Measurements from ENCODE around the gene PIP4K2C.

PIP4K2C gene

DNA sequence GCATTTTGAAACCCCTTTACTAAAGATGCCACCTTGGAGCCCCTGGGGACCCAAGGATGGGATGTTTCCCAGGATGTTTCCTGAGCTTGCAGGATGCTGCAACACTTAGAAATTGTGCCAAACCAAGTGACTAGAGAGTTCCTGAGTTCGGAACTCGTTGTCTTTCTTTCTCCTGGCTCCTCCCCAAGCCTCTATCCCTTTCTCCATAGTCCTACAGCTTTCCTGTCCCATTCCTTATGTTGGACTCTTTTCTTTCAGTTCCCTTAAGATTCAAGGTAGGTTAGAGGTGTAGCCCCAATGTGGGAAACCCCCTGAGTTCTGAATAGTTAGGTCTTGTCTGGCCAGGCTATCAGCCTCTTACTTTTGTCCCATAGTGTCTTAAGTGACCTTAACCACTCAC lies 42.5 kb upstream of the PIP4K2C start:
- peaks cover 34 to 46% (median 40%) of the 10 kb centered on the region in 10 experiments for H3K4me1 ChIP-seq
- H4K20me1 ChIP-seq = peaks cover 0 to 16% (median 7%) of the 10 kb centered on the region in 11 experiments; a peak in 9 of 22 replicates
- H3K4me3 ChIP-seq = no peak overlapping the region
- no peak overlapping the region for H3K9ac ChIP-seq
- peaks cover 43 to 57% (median 47%) of the 10 kb centered on the region in 11 experiments for H3K27me3 ChIP-seq
- H3K9me3 ChIP-seq (replicated peaks in 1 of 11) = no peaks in the 10 kb centered on the region
- H3K27ac ChIP-seq = no peak overlapping the region
- no peak overlapping the region for H3K4me2 ChIP-seq
- no peak for TF ChIP-seq Cebpa-rat (IDR thresholded peaks at IDR 0.05)
- H3K36me3 ChIP-seq = peaks cover 0 to 12% (median 0%) of the 10 kb centered on the region in 11 experiments; a peak in 4 of 22 replicates

DNA sequence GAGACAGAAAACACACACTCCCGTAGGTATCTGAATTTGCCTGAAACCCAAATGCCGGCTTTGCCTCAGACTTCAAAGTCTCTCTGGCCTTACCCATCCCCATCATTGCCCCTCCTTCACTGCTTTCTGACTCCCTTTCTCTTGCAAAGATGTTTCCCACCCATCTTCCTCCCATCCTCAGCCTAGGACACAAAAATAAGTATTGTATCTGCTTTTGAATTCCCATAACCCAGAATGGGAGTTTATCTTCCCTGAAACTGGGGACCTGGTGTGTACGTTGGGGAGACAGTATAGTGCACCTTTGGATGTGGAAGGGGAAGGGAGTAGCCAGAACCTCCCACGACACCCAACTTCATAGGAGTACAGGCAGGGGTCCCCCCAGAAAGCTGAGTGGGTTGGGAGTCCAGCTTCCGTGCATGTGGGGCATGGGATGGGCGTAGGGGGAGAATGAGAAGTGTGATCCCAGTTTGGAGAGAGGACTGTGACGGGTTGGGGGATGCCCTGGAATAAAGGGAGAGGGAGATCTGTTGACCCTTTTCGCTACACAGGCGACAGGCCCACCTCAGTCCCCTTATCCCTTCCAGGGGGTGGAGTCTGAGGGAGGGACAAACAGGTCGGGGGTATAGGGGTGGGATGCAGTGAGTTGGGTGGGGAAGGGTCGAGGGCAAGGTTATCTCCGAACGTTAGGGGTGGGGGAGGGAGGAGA lies 41.6 kb upstream of the PIP4K2C start:
- H3K4me3 ChIP-seq = no peak overlapping the region
- H3K4me2 ChIP-seq = no peak overlapping the region

DNA sequence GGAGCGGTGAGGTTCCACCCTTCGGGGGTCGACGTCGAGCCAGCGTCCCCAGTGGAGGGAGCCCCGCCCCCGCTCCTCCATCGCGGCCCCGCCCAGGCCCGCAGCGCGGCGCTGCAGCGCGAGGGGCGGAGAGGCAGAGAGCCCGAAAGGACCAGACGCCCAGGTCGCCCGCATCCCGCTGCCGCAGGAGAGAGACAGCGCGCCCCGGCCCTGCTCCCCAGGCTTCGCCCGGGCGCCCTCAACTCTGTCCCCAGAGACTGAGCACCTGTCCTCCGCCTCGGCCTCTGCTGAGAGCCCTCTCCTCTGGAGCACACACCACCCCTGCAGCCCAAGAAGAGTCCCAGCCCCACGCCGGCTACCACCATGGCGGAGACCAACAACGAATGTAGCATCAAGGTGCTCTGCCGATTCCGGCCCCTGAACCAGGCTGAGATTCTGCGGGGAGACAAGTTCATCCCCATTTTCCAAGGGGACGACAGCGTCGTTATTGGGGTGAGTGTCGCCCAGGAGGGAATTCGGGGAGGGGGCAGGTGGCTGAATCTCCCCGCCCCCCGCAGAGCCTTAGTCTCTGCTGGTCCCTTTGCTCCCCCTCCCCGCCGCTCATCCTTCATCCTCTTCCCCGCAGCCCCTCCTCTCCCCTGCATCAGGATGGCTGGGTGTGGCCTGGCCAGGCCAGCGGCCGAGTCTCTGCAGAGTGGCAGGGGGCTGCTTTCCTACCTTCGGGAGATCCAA lies 40.9 kb upstream of the PIP4K2C start, which contains the start of gene KIF5A:
Gene KIF5A, plus strand, starts transcription at position 136 of the 732 bp plus-strand sequence. Its CDS starts 228 bp downstream, at position 364.
- Histone ChIP-seq H3K36me3 (peaks cover 0 to 7% (median 0%) of the 10 kb centered on the region in 11 experiments; a peak in 3 of 22 replicates), H3K4me2 (no peak within 1 kb of the TSS; a peak in 1 of 22 replicates), H3K27me3 (peaks cover 43 to 57% (median 47%) of the 10 kb centered on the region in 11 experiments), H3K4me3 (no peak within 1 kb of the TSS), H3K4me1 (peaks cover 18 to 36% (median 32%) of the 10 kb centered on the region in 10 experiments), H3K9ac (no peak within 1 kb of the TSS), H3K9me3 (replicated peaks in 1 of 11) (no peaks in the 10 kb centered on the region), H3K27ac (no peak within 1 kb of the TSS), H4K20me1 (peaks cover 0 to 7% (median 0%) of the 10 kb centered on the region in 11 experiments; a peak in 5 of 22 replicates)
- no peak for TF ChIP-seq Cebpa-rat (IDR thresholded peaks at IDR 0.05)

More for the DNA sequence above, 41.6 kb upstream of the PIP4K2C start:
- Histone ChIP-seq H3K36me3 (peaks cover 0 to 12% (median 0%) of the 10 kb centered on the region in 11 experiments; a peak in 4 of 22 replicates), H3K4me1 (peaks cover 25 to 43% (median 39%) of the 10 kb centered on the region in 10 experiments), H3K27ac (no peak overlapping the region), H4K20me1 (peaks cover 0 to 12% (median 0%) of the 10 kb centered on the region in 11 experiments; a peak in 6 of 22 replicates), H3K9ac (no peak overlapping the region), H3K9me3 (replicated peaks in 1 of 11) (no peaks in the 10 kb centered on the region), H3K27me3 (peaks cover 43 to 57% (median 47%) of the 10 kb centered on the region in 11 experiments)
- TF ChIP-seq Cebpa-rat (IDR thresholded peaks at IDR 0.05) = no peak

DNA sequence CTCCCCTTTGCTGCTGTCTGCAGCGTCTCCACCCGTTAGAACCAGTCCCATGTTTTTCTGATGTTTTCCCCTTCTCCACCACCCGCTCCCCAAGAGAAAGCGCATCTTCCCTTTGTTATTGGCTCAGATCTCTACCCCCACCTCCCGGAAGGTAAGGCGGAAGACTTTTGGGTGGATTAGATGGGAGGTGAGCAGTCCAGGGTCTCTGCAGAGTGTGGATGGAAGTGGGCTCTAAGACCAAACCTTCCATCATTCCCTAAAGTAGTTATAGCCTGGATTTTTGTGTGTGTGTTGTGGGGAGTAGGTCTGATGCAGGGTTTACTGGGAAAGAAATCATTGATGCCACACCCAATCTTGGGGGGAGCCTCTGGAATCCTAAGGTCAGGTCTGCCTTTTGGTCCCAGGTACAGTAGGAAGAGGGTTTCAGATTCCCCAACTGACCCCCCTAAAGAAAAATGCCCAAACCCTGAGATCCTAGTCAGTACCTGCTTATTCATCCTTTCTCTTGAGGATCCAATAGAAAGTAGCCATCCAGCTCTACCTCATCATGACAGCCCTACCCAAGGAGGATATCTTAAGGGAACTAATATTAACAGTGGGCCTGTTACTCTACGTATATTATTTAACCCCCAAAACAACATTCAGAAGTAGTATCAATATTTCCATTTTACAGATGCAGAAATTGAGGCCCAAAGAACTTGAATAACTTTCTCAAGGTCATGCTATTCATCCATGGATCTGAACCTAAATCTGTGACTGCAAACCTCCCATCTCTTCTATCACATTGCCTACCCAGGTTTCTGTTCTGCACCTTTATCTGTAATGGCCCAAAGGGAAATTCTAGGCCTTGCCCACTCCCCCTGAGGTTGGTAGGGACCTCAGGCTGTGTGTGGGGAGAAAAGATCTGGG lies 40.1 kb upstream of the PIP4K2C start:
- no peak overlapping the region for H3K9ac ChIP-seq
- TF ChIP-seq Cebpa-rat (IDR thresholded peaks at IDR 0.05) = no peak
- H3K27ac ChIP-seq = no peak overlapping the region
- H3K4me3 ChIP-seq = no peak overlapping the region
- H3K9me3 ChIP-seq (replicated peaks in 1 of 11) = no peaks in the 10 kb centered on the region
- H3K4me1 ChIP-seq = peaks cover 10 to 28% (median 24%) of the 10 kb centered on the region in 10 experiments
- H3K36me3 ChIP-seq = no peaks in the 10 kb centered on the region
- H4K20me1 ChIP-seq = no peaks in the 10 kb centered on the region; a peak in 4 of 22 replicates
- peaks cover 43 to 57% (median 47%) of the 10 kb centered on the region in 11 experiments for H3K27me3 ChIP-seq
- H3K4me2 ChIP-seq = no peak overlapping the region

DNA sequence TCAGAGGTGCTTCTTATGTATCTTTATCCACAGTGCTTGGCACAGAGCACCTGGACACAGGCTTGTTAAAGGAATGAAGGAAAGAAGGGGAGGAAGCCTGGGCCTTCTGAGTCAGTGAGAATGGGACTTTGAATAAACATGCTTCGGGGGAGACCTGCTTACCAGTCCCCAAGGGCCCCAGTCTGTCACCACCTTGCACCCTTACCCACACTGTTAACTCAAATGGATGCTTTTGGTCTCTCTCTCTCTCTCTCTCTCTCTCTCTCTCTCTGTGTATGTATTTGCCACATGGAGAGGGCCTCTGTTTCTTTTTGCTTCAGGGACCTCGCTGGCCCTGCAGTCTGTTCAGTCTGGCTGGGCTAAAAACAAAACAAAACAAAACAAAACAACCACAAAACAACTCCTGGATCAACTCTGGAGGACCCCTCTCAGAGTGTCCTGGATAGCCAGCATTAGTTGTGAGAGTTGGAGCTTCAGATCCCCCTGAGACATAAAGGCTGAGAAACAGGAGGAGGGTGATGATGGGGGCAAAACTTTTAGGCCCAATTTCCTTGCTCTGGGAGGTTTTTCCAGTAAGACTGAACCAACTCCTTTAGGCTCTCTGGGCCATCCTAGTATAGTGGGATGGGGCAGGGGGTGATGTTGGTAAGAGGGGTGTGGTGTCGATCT lies 39.2 kb upstream of the PIP4K2C start:
- Histone ChIP-seq H3K9me3 (replicated peaks in 1 of 11) (no peaks in the 10 kb centered on the region), H4K20me1 (no peaks in the 10 kb centered on the region; a peak in 1 of 22 replicates), H3K4me2 (no peak overlapping the region), H3K27ac (no peak overlapping the region), H3K36me3 (no peaks in the 10 kb centered on the region), H3K4me3 (no peak overlapping the region), H3K9ac (no peak overlapping the region), H3K4me1 (peaks cover 4 to 22% (median 17%) of the 10 kb centered on the region in 10 experiments; a peak in 18 of 20 replicates), H3K27me3 (peaks cover 43 to 57% (median 47%) of the 10 kb centered on the region in 11 experiments)
- no peak for TF ChIP-seq Cebpa-rat (IDR thresholded peaks at IDR 0.05)

DNA sequence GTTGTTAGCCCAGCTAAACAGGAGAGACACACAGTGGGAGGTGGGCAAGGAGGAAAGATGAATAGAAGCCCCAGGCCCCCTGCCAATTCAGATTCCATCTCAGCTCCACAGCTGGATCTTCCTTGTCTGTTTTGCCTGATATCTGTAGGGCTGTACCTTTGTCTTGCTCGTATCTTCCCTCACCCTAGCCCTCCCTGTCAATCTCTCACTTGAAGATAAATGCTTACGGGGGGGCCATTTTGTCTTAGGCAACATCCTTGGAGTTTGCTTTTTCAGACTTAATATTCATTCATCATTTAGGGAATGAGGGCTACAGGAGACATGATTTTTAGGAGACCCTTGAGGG lies 38.7 kb upstream of the PIP4K2C start:
- Histone ChIP-seq H4K20me1 (no peaks in the 10 kb centered on the region; a peak in 1 of 22 replicates), H3K4me3 (no peak overlapping the region), H3K36me3 (no peaks in the 10 kb centered on the region), H3K9ac (no peak overlapping the region), H3K4me1 (peaks cover 4 to 21% (median 17%) of the 10 kb centered on the region in 10 experiments; a peak in 18 of 20 replicates), H3K4me2 (peak overlapping the region in 1 of 11 experiments; percentile 73; a peak in 2 of 22 replicates), H3K27ac (no peak overlapping the region), H3K27me3 (peaks cover 43 to 57% (median 47%) of the 10 kb centered on the region in 11 experiments), H3K9me3 (replicated peaks in 1 of 11) (no peaks in the 10 kb centered on the region)
- TF ChIP-seq Cebpa-rat (IDR thresholded peaks at IDR 0.05) = no peak

DNA sequence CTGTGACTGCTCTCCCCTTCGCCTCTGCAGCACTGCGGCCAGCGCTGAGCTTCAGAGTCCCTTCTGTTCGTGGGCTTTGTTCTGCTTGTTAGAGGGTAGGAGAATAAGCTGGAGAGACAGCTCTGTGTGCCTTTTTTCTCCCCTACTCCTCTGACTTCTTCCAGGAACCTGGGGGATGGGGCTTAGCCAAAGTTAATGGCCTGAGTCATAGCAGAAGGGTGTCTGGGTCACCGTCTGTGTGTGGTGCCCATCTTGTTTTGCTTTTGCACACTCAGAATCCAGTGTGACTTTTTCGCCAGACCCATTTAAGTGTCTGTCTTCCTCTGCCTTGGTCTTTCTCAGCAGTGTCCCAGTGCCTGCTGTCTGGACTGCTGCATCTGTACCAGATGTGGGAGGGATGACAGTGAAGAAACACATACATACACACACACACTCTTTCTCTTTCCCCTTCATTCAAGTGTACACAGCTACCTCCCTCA lies 38.1 kb upstream of the PIP4K2C start:
- peak overlapping the region; percentile 11 to 86 (median 62); a peak in 16 of 22 replicates for H3K4me2 ChIP-seq
- H3K9ac ChIP-seq = no peak overlapping the region
- peaks cover 38 to 51% (median 41%) of the 10 kb centered on the region in 11 experiments for H3K27me3 ChIP-seq
- TF ChIP-seq Cebpa-rat (IDR thresholded peaks at IDR 0.05) = no peak
- H3K27ac ChIP-seq = no peak overlapping the region
- H3K9me3 ChIP-seq (replicated peaks in 1 of 11) = no peaks in the 10 kb centered on the region
- H3K36me3 ChIP-seq = no peaks in the 10 kb centered on the region
- H3K4me3 ChIP-seq = no peak overlapping the region
- H4K20me1 ChIP-seq = no peaks in the 10 kb centered on the region; a peak in 1 of 22 replicates
- H3K4me1 ChIP-seq = peaks cover 0 to 17% (median 15%) of the 10 kb centered on the region in 10 experiments; a peak in 16 of 20 replicates
